Nephron progenitor cell (in vitro differentiated cells): Measurements from ENCODE around the gene INPP5D.

Experiments
- DNase-seq: peaks from one replicate; pipeline ENCODE4 v3.0.0; 2021
- H3K27ac Mint-ChIP-seq: 2 replicates; pipeline ENCODE4 v1.8.0; 2021; ENCODE audit warnings: mild to moderate bottlenecking, moderate library complexity, mixed read lengths
- H3K27me3 Mint-ChIP-seq: 2 replicates; pipeline ENCODE4 v1.8.0; 2021; ENCODE audit warnings: mild to moderate bottlenecking, low read depth, mixed read lengths; ENCODE audit not compliant: poor library complexity
- H3K36me3 Mint-ChIP-seq: 2 replicates; pipeline ENCODE4 v1.8.0; 2021; ENCODE audit warnings: low read depth, mixed read lengths
- H3K4me1 Mint-ChIP-seq: 2 replicates; pipeline ENCODE4 v1.8.0; 2021; ENCODE audit warnings: mixed read lengths
- H3K4me3 Mint-ChIP-seq: 2 replicates; pipeline ENCODE4 v1.8.0; 2021; ENCODE audit warnings: mild to moderate bottlenecking, moderate library complexity, mixed read lengths
- H3K9me3 Mint-ChIP-seq: 2 replicates; pipeline ENCODE4 v1.8.0; 2021; ENCODE audit warnings: mild to moderate bottlenecking, moderate library complexity, mixed read lengths
- TF ChIP-seq, protein P1 (sequence below): fragments of 200-600 bp; sonication (generic); IDR thresholded peaks from 2 replicates; pipeline ENCODE4 v1.5.0; 2021; ENCODE audit warnings: antibody characterized with exemption

Gene INPP5D

GRCh38 chr2:233213975-233214374 is 153.8 kb downstream of the INPP5D start:
- peak overlapping the region; percentile 65 for H3K27ac Mint-ChIP-seq
- no peaks in the 10 kb centered on the region for H3K36me3 Mint-ChIP-seq
- TF ChIP-seq, protein P1, sequence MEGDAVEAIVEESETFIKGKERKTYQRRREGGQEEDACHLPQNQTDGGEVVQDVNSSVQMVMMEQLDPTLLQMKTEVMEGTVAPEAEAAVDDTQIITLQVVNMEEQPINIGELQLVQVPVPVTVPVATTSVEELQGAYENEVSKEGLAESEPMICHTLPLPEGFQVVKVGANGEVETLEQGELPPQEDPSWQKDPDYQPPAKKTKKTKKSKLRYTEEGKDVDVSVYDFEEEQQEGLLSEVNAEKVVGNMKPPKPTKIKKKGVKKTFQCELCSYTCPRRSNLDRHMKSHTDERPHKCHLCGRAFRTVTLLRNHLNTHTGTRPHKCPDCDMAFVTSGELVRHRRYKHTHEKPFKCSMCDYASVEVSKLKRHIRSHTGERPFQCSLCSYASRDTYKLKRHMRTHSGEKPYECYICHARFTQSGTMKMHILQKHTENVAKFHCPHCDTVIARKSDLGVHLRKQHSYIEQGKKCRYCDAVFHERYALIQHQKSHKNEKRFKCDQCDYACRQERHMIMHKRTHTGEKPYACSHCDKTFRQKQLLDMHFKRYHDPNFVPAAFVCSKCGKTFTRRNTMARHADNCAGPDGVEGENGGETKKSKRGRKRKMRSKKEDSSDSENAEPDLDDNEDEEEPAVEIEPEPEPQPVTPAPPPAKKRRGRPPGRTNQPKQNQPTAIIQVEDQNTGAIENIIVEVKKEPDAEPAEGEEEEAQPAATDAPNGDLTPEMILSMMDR: no peak
- no peak overlapping the region for H3K4me3 Mint-ChIP-seq
- peaks cover 7% of the 10 kb centered on the region for H3K27me3 Mint-ChIP-seq
- H3K4me1 Mint-ChIP-seq: peaks cover 9% of the 10 kb centered on the region
- no peaks in the 10 kb centered on the region for H3K9me3 Mint-ChIP-seq
- DNase-seq: no peak

GRCh38 chr2:233217892-233218377 is 157.8 kb downstream of the INPP5D start:
- no peak for DNase-seq
- H3K9me3 Mint-ChIP-seq: no peaks in the 10 kb centered on the region
- no peak overlapping the region for H3K4me3 Mint-ChIP-seq
- H3K4me1 Mint-ChIP-seq: no peaks in the 10 kb centered on the region
- H3K36me3 Mint-ChIP-seq: no peaks in the 10 kb centered on the region
- no peak overlapping the region for H3K27ac Mint-ChIP-seq
- peaks cover 8% of the 10 kb centered on the region for H3K27me3 Mint-ChIP-seq
- TF ChIP-seq, protein P1: no peak

DNA sequence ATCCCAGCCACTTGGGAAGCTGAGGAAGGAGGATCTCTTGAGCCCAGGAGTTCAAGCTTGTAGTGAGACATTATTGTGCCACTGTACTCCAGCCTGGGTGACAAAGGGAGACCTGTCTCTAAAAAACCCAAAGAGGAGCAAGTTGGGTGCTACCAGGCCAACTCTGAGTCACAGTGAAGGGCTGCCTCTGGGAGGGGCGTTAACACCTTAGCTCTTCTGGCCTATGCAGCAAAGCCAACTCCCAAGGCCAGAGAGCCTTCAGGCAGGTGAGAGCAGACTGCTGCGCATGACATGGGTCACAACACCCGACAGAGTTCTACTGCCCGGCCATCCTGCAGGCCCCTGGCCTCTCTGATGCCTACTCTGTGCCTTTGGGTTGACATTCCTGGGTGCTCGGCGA is 158.7 kb downstream of the INPP5D start:
- TF ChIP-seq, protein P1: no peak
- H3K4me1 Mint-ChIP-seq: no peaks in the 10 kb centered on the region
- DNase-seq: no peak
- H3K4me3 Mint-ChIP-seq: no peak overlapping the region
- H3K27ac Mint-ChIP-seq: no peak overlapping the region
- H3K9me3 Mint-ChIP-seq: no peaks in the 10 kb centered on the region
- peaks cover 4% of the 10 kb centered on the region for H3K27me3 Mint-ChIP-seq
- no peaks in the 10 kb centered on the region for H3K36me3 Mint-ChIP-seq

GRCh38 chr2:233219848-233220247 is 159.7 kb downstream of the INPP5D start:
- Mint-ChIP-seq H3K36me3 (no peaks in the 10 kb centered on the region), H3K9me3 (no peaks in the 10 kb centered on the region), H3K4me3 (no peak overlapping the region), H3K27ac (no peak overlapping the region), H3K27me3 (peaks cover 4% of the 10 kb centered on the region), H3K4me1 (no peaks in the 10 kb centered on the region)
- TF ChIP-seq, protein P1: no peak
- DNase-seq: no peak

- H3K27me3 Mint-ChIP-seq: peaks cover 7% of the 10 kb centered on the region
- H3K4me3 Mint-ChIP-seq: no peak overlapping the region
- no peaks in the 10 kb centered on the region for H3K4me1 Mint-ChIP-seq
- DNase-seq: no peak
- no peaks in the 10 kb centered on the region for H3K9me3 Mint-ChIP-seq
- TF ChIP-seq, protein P1: no peak
- H3K36me3 Mint-ChIP-seq: no peaks in the 10 kb centered on the region
- no peak overlapping the region for H3K27ac Mint-ChIP-seq
These were observed 161.4 kb downstream of the INPP5D start for GRCh38 chr2:233221378-233222063.
